B cell (primary cell): ENCODE results near the gene ZNF609. TPM values are rescaled to one million over a fixed set of nuclear protein-coding genes. Genes with fewer than 3 reads are reported as not detected.

Experiments
- ATAC-seq: fragments of 200-7000 bp; cut with Tn5 transposase; one replicate; pipeline ENCODE4 v1.10.0; 2021; ENCODE audit warnings: low read depth, mild to moderate bottlenecking, moderate number of reproducible peaks, moderate library complexity
- CTCF ChIA-PET: fragments of 350-600 bp; sonication (Branson Sonifier 250); formaldehyde crosslinking; loops from one replicate; lab custom pipeline; 2021; ENCODE audit warnings: antibody characterized with exemption, inconsistent platforms; lab: Charles Lee
- POLR2A ChIA-PET: fragments of 350-600 bp; sonication (Branson Sonifier 250); formaldehyde crosslinking; loops from one replicate; lab custom pipeline; 2021; ENCODE audit warnings: antibody characterized with exemption; lab: Charles Lee
- DNase-seq: peaks from one replicate; pipeline ENCODE4 v3.0.0; 2013
- H2AFZ ChIP-seq: 2 replicates; pipeline ENCODE4 v1.6.1; 2012; ENCODE audit warnings: mild to moderate bottlenecking, low read depth, low read length; ENCODE audit not compliant: insufficient read depth, poor library complexity, severe bottlenecking
- H3K27ac ChIP-seq, 2 donors: 1 replicate in 1 of 2; 2 replicates in 1 of 2; pipeline ENCODE4 v1.5.1; 2012 to 2013; ENCODE audit warnings: low read length in 2 of 2, mild to moderate bottlenecking in 2 of 2, moderate library complexity in 1 of 2
- H3K27me3 ChIP-seq, 4 experiments: fragments of 200-600 bp in 1 of 4; sonication (generic) in 1 of 4; replicated peaks in 1 of 4; 1 replicate in 2 of 4; 2 replicates in 2 of 4; pipeline versions ENCODE4 v1.6.1 to v1.7.0; 2013 to 2016; ENCODE audit warnings: low read length in 3 of 4, mild to moderate bottlenecking in 2 of 4, mixed read lengths in 1 of 4, moderate library complexity in 1 of 4; ENCODE audit not compliant: insufficient read depth in 4 of 4, control insufficient read depth in 3 of 4; ENCODE audit errors: control extremely low read depth in 1 of 4
- H3K36me3 ChIP-seq, 2 experiments: replicated peaks in 1 of 2; 1 replicate in 1 of 2; 2 replicates in 1 of 2; pipeline versions ENCODE4 v1.6.1 to v1.7.1; 2013; ENCODE audit warnings: low read length in 1 of 2; ENCODE audit not compliant: insufficient read depth in 2 of 2, control insufficient read depth in 1 of 2; ENCODE audit errors: control extremely low read depth in 1 of 2, extremely low read depth in 1 of 2
- H3K4me1 ChIP-seq, 2 donors: fragments of 200-600 bp in 1 of 2; sonication (generic) in 1 of 2; 1 replicate in 1 of 2; 2 replicates in 1 of 2; pipeline versions ENCODE4 v1.5.1 to v1.6.1; 2013 to 2017; ENCODE audit warnings: low read length in 2 of 2; ENCODE audit not compliant: control insufficient read depth in 2 of 2, insufficient read depth in 2 of 2
- H3K4me2 ChIP-seq: replicated peaks from 2 replicates; pipeline ENCODE3; 2012; ENCODE audit warnings: mild to moderate bottlenecking, low read depth, low read length; ENCODE audit not compliant: poor library complexity, severe bottlenecking
- H3K4me3 ChIP-seq, 5 experiments: fragments of 200-600 bp in 1 of 5; sonication (generic) in 1 of 5; 1 replicate in 3 of 5; 2 replicates in 2 of 5; pipeline versions ENCODE4 v1.5.1 to v1.7.0; 2011 to 2016; ENCODE audit warnings: low read length in 4 of 5, mild to moderate bottlenecking in 4 of 5, low read depth in 2 of 5, control low read depth in 1 of 5, moderate library complexity in 1 of 5; ENCODE audit not compliant: insufficient read depth in 1 of 5; ENCODE audit errors: control extremely low read depth in 1 of 5, extremely low read depth in 1 of 5
- H3K79me2 ChIP-seq: fragments of 200-600 bp; sonication (generic); one replicate; pipeline ENCODE4 v1.6.0; 2016; ENCODE audit warnings: low read length; ENCODE audit not compliant: control insufficient read depth, insufficient read depth
- H3K9ac ChIP-seq: fragments of 200-600 bp; sonication (generic); 2 replicates; pipeline ENCODE4 v1.6.1; 2017; ENCODE audit warnings: mild to moderate bottlenecking, low read length, moderate library complexity
- H3K9me3 ChIP-seq, 3 donors: one replicate each; pipeline versions ENCODE4 v1.6.1 to v1.7.1; 2013; ENCODE audit warnings: low read length in 2 of 3; ENCODE audit not compliant: control insufficient read depth in 2 of 3, insufficient read depth in 1 of 3; ENCODE audit errors: control extremely low read depth in 1 of 3
- H4K20me1 ChIP-seq: 2 replicates; pipeline ENCODE4 v1.6.0; 2012; ENCODE audit warnings: mild to moderate bottlenecking, low read length; ENCODE audit not compliant: insufficient read depth, control insufficient read depth, poor library complexity, severe bottlenecking
- H3K27ac Mint-ChIP-seq: one replicate; pipeline ENCODE4 v1.8.0; 2021; ENCODE audit warnings: mixed read lengths
- H3K27me3 Mint-ChIP-seq: one replicate; pipeline ENCODE4 v1.8.0; 2021; ENCODE audit warnings: mixed read lengths
- H3K4me1 Mint-ChIP-seq: one replicate; pipeline ENCODE4 v1.8.0; 2021; ENCODE audit warnings: mixed read lengths
- H3K4me3 Mint-ChIP-seq: one replicate; pipeline ENCODE4 v1.8.0; 2021; ENCODE audit warnings: mixed read lengths
- H3K9me3 Mint-ChIP-seq: one replicate; pipeline ENCODE4 v1.8.0; 2022; ENCODE audit warnings: mixed read lengths; ENCODE audit not compliant: insufficient read depth
- CTCF ChIP-seq: fragments of 200-600 bp; IDR thresholded peaks from one replicate; pipeline ENCODE4 v1.8.0; 2022; ENCODE audit warnings: antibody characterized with exemption, mild to moderate bottlenecking
- EZH2 ChIP-seq: IDR thresholded peaks from 2 replicates; pipeline ENCODE4 v1.6.1; 2012; ENCODE audit warnings: borderline replicate concordance, low read depth, mild to moderate bottlenecking, moderate library complexity, low read length; ENCODE audit not compliant: insufficient read depth, poor library complexity, severe bottlenecking
- WGBS: methylation state at CpG from one replicate; pipeline ENCODE4 v1.1.5; 2013; ENCODE audit warnings: missing lambda C conversion rate; ENCODE audit not compliant: insufficient coverage; 5-methylcytosine and 5-hydroxymethylcytosine counted together
- intact Hi-C: fragments of 100-400 bp; cut with micrococcal nuclease; formaldehyde crosslinking; loops from one replicate; pipeline ENCODE4 v1.10.0; 2022
- polyA plus RNA-seq: library from polyadenylated mRNA; depleted of rRNA; stranded (reverse); fragments of >200 nt; gene quantifications from 2 replicates; pipeline ENCODE4 v1.2.3, GENCODE V29; 2012
- total RNA-seq, 2 donors: library from RNA; stranded (reverse); fragments of 120-200 nt in 1 of 2; gene quantifications; 1 replicate in 1 of 2; 2 replicates in 1 of 2; pipeline versions ENCODE4 v1.2.3 to v1.2.4, GENCODE V29; 2013 to 2022

The ZNF609 gene
- total and polyA plus RNA-seq, 2 donors (not counting 1 experiment from before 2014, with no cell fraction given) = 5.8 to 32.9 TPM

GRCh38 chr15:64599226-64599625 lies 138.8 kb downstream of the ZNF609 start:
- Mint-ChIP-seq H3K4me1 (peaks cover 49% of the 10 kb centered on the region), H3K27ac (no peak overlapping the region), H3K4me3 (no peak overlapping the region), H3K27me3 (no peaks in the 10 kb centered on the region), H3K9me3 (no peaks in the 10 kb centered on the region)
- ChIA-PET POLR2A (no interaction called here), CTCF (no interaction called here)
- Histone ChIP-seq H4K20me1 (no peaks in the 10 kb centered on the region), H3K27ac (no peak overlapping the region), H3K36me3 (no peaks in the 10 kb centered on the region), H2AFZ (no peak overlapping the region), H3K4me1 (peaks cover 21 to 22% of the 10 kb centered on the region in 2 donors), H3K9me3 (no peaks in the 10 kb centered on the region), H3K9ac (no peak overlapping the region), H3K79me2 (peaks cover 48% of the 10 kb centered on the region), H3K27me3 (no peaks in the 10 kb centered on the region), H3K4me2 (no peak overlapping the region), H3K4me3 (no peak overlapping the region)
- DNase-seq (no peak), ATAC-seq (no peak)
- TF ChIP-seq CTCF = no peak
- TF ChIP-seq EZH2 = no peak
- intact Hi-C loops = no loop called here

DNA sequence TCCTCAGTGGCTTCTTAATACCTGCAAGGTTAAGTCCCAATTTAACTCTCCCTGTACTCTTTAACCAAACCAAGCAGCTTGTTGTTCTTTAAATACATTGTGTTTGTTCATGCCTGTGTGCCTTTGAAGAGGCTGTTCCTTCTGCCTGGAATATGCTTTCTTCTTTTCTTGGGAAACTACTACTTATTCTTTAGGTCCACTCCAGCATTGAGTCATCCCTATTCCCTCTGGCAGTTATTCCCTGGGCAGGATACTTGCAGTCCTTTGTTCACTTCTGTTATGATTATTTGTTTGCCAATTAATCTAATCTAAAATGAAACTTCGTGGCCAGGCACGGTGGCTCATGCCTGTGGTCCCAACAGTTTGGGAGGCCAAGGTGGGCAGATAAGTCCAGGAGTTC lies 139.3 kb downstream of the ZNF609 start:
- no peak overlapping the region for H3K4me3 ChIP-seq
- TF ChIP-seq CTCF (no peak), EZH2 (no peak)
- H3K79me2 ChIP-seq = peaks cover 50% of the 10 kb centered on the region
- H3K27me3 ChIP-seq = no peaks in the 10 kb centered on the region
- H3K9ac ChIP-seq = no peak overlapping the region
- POLR2A ChIA-PET = no interaction called here
- no peak overlapping the region for H3K4me3 Mint-ChIP-seq
- DNase-seq (no peak), ATAC-seq (no peak)
- intact Hi-C loops = no loop called here
- no peaks in the 10 kb centered on the region for H3K27me3 Mint-ChIP-seq
- no peak overlapping the region for H3K27ac ChIP-seq
- H3K36me3 ChIP-seq = no peaks in the 10 kb centered on the region
- H3K9me3 Mint-ChIP-seq = no peaks in the 10 kb centered on the region
- WGBS = 42% methylated on average over 2 of the region's 2 CpGs
- CTCF ChIA-PET = no interaction called here
- H3K27ac Mint-ChIP-seq = no peak overlapping the region
- no peak overlapping the region for H3K4me2 ChIP-seq
- H3K4me1 ChIP-seq = peaks cover 21 to 22% of the 10 kb centered on the region in 2 donors
- H3K4me1 Mint-ChIP-seq = peaks cover 49% of the 10 kb centered on the region
- no peaks in the 10 kb centered on the region for H3K9me3 ChIP-seq
- no peak overlapping the region for H2AFZ ChIP-seq
- H4K20me1 ChIP-seq = no peaks in the 10 kb centered on the region
